HG02943 (cell line): ENCODE measurements around the gene POLA2.

Experiments
- ATAC-seq: cut with Tn5 transposase; IDR thresholded peaks from one replicate; pipeline ENCODE4 v1.9.1; 2021; ENCODE audit warnings: mild to moderate bottlenecking, low read depth, moderate library complexity; ENCODE audit not compliant: unreplicated experiment

Gene POLA2

DNA sequence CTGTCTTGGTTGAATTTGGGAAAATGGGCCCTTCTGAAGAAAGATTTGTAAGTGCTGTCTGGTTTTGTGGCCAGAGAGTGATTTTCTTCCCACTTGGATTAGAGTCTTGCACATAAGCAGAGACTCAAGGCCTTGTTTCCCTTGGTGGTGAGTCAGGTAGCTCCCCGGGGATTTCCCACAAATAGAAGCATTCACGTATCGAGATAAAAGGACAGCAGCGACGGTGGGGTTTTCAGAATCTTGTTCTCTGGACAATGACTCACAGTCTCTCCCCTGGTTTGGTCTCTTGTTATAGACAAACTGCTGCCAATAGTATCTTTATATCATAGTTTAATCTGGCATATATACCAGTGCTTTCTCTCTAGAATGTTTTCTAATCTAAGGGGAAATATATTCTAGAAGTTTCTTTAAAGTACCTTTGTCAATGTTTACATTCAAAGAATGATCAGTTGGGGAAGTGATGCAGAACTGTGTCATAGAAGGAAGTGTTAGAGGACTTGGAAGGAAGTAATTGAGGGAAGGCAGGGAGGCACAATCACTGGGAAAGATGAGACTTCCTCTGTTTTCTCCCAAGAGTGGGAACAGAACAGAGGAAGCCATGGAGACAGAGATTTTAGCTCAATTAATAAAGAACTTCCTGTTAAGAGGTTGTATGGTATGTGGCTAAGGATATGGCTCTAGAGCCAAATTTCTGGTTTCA, 18.1 kb downstream of the POLA2 start:
- ATAC-seq, result no peak

DNA sequence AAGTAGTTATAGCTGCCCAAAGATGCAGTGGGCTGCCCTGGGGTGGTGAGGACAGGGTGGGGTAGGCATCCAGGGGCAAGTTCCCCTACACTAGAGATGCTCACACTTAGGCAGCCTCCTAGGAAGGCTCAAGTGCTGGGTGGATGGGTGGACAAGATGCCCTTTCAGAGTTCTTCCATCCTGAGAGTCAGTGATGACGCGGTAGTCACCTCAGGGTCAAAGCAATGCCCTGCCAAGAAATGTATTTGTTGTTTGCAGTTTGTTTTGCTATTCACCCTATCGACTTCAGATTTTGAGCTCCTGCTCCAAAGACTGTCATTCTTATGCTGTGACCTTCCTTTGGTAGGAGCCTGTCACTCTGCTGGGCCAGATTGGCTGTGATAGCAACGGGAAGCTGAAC, 18.9 kb downstream of the POLA2 start:
- no peak for ATAC-seq

DNA sequence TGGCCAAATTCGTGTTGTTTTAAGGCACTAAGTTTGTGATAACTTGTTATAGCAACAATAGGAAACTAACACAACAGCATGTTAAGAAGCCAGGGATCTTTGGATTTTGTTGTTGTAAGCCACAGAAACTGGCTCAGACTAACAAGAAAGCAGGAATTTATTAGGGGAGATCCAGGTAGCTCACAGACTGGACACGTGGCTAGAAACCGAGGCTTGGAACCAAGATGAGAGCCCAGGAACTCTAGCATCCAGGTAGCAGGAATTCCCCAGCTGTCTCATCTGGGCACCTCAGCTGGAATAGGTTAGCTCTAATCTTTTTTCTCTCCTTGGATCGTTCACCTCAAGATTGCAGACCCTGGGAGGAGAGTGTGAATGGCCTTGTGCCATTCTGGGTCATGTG, 24.9 kb downstream of the POLA2 start:
- ATAC-seq, result no peak

DNA sequence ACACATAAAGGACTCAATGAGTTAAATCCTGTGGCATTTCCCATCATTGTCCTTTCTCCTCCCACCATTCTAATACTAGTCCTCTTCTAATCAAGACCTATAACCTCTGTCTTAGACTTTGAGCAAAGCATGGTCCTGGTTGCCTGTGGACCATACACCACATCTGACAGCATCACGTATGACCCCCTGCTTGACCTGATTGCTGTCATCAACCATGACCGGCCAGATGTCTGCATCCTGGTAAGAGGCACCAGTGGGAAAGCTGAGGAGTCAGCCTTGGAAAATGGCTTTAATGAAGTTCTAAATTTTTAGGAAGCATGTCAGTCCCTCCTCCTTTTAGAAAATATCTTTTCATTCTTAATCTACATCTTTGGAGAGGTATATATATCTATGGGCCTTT, 25.8 kb downstream of the POLA2 start:
- no peak for ATAC-seq

DNA sequence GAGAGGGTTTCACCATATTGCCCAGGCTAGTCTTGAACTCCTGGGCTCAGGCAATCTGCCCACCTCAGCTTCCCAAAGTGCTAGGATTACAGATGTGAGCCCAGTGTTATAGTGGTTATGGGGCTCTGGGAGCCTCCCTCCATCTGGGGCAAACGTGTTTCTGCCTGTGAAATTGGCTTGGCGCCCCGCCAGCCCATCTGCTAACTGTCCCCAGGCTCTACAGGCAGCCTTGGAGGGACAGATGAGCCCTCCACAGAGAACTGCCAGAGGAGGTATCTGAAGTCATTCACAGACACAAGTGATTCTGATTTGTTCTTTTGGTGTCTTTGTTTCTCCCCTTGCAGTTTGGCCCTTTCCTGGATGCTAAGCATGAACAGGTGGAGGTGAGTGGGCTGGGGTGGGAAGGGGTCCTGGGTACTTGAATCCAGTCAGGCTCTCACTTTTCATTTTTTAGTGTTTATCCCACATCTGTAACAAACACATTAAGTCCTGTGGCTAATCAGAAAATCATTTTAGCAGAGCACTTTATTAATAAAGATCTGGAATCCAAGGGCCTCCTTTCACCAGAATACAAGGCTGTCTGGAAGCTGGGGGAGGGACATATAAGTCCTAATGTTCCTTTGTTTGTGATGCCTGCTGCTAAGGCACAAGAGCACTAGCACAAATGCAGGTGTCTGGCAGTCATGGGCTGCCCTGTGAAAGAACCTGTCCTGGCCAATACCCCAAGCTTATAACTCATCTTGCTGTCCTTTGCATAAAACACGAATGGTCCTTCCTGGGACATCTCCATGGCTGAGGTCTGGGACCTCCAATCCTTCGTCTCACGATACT, 27.2 kb downstream of the POLA2 start:
- no peak for ATAC-seq

DNA sequence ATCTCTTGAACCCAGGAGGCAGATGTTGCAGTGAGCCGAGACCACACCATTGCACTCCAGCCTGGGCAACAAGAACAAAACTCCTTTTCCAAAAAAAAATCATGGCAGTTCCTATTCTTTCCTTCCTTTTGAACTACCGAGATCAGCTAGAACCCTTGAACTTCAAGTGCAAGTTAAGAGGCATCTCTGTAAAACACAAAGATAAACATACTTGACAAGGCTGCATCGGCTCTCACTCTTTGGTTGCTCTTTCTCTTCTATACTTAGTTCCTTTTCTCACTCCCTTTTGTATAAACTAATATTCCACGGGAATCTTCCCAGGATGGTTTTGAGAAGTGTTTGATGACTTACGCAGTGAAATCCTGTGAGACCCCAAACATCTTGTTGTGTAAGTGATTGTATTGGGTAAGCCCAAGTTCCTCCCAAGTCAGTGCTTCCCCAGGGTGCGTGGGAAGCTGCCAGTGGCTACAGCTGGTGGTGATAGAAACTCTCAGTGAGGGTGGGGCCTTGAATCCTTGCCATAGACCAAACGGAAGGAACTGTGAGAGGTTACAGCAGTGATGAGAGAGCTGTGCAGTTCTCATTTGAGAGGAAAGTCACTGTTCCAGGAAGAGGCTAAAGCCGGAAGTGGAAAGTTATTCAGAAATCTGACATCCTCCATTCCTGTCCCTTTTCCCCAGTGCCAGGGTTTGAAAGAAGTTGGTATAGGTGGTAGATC, 28.8 kb downstream of the POLA2 start:
- no peak for ATAC-seq

DNA sequence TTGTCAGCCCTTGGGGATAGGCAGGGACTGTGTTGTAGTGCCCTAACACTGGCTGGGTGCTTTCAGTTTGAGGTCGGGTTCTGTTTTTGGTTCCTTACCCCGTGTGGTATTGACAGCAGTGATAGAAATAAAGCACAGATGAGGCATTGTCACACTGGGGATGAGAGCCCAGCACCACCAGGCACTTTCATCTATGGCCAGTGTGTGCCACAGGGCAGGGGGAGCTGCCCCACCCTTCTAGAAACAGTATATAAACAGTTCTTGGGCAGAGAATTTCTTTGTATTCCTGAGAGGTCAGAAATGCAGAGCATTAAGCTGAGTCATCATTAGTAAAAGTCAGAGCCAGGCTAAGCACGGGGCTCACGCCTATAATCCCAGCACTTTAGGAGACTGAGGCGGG, 29.9 kb downstream of the POLA2 start:
- ATAC-seq, result no peak

DNA sequence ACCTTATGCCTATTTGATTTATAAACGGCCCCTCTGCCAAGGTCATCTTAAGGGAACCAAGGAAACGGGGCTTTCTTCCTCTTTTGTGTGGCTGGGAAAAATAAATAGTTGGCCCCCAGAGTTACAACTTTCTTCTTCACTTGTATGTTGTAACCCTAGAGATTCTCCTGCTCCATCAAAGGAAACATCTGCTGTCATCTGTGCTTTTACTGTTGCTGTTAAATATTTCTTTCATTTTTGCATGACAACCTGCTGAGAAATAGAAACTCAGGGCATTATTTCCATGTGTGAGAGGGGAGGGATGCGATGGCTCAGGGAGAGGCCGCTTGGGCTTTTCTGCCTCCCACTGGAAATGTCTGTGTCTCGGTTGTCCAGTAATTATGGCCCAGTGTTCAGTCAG, 31.1 kb downstream of the POLA2 start:
- no peak for ATAC-seq

DNA sequence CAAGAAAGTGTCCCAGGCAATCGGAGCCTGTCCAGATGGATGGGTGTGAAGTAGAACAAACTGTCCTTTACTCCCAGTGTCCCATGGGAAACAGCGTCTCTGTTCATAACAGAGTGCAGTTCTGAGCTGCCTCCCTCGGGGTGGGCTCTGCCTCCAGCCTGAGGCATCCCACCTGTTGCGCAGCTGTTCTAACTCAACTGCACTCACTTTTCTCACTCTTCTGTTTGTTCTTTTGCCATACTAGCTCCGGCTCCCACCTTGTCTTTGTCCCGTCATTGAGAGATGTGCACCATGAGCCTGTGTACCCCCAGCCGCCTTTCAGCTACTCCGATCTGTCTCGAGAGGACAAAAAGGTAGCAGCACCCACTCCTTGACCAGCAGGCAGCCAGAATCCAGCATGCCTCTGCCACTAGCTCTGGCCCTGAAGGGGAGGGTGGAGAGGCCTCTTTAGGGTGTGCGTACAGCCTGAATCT, 32.2 kb downstream of the POLA2 start:
- no peak for ATAC-seq

DNA sequence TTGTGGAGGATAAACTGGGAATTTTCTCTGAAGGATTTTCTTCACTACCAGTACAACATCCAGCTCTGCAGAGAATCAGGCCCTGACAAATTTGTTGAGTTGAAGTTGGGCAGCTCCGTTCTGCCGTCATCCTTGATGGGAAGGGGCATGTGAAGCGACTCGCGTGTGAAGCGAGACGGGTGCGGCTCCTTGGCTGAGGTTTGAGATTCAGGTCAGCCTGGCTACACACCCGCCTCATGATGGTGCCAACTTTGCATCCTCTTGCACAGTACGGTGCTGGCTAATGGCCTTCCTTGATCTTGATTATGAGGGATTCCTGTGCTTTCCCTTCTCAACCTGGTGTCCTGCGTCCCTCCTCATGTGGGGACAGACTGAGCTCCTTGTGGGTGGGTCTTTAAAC, 33.2 kb downstream of the POLA2 start:
- ATAC-seq, result no peak

DNA sequence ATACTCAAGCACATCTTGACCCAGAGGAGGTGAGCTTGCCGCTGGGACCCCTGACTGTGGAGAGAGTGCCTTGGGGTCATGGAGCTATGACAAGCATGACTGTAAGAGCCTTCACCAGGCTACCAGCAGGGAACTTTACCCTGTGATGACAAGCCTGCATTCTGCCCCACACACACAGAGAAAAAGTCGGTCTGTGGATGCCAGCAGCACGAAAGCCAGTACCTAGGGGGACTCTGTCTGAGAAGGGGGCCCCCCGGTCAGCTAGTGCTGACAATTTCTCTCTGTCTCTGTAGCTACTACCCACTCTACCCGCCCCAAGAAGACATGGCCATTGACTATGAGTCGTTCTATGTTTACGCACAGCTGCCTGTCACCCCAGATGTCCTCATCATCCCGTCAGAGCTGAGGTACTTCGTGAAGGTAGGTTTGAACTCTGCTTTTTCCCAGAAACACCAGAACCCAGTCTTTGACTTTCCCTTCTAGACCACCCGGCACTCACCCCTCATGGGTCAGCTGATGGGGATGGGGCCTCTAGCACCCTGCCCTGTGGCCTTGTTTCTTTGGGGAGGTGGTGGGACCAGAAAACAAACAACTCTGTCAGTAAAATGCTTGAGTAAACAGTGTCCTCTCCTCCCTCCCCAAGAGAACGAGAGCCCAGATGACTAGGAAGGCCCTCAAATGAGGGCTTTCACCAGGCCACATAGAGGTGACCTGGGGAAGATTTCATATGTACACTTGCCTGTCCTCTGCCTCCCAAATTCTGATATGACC, 34.0 kb downstream of the POLA2 start:
- no peak for ATAC-seq

DNA sequence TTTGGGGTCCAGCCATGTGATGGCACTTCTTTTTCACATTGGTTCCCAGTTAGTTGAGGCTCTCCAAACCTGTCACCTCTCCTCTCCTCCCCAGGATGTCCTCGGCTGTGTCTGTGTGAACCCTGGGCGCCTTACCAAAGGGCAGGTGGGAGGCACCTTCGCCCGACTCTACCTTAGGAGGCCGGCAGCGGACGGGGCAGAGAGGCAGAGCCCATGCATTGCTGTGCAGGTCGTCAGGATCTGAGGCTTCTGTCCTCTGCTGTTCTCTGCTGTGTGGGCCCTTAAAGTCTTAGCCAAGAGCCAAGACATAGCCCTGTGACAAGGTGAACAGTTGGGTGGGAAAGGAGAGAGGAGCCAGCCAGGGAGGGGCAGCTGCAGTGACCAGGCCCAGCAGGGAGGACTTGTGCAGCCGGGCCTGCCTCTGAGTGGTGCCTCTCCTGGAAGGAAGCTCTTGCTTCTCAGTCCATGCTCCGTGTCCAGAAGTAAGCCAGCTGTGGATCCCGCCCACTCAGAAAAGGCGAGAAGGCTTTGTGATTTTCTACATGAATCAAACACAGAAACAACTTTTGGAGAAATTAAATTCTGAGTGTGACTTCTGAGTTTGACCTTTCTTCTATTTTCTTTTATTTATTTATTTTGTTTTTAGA, 35.4 kb downstream of the POLA2 start:
- ATAC-seq, result no peak

DNA sequence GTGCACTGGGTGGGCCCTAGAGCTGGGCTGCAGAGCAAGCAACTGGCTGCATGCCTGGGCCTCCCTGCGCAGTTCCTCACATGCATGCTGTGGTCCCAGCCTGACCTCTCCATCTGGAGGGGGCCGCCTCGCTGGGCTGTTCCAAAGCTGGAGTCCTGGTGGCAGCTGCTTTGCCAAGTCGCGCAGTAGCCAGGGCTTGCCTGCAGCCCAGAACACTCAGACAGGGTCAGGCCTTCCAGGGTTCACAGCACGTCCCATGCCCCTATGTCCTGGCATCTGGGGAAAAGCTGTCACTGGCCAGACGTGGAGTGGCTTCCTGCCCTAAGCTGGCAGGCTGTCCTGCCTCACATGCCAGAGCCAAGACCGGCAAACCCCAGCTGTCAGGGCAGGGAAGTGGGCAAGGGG, 36.4 kb downstream of the POLA2 start:
- no peak for ATAC-seq

DNA sequence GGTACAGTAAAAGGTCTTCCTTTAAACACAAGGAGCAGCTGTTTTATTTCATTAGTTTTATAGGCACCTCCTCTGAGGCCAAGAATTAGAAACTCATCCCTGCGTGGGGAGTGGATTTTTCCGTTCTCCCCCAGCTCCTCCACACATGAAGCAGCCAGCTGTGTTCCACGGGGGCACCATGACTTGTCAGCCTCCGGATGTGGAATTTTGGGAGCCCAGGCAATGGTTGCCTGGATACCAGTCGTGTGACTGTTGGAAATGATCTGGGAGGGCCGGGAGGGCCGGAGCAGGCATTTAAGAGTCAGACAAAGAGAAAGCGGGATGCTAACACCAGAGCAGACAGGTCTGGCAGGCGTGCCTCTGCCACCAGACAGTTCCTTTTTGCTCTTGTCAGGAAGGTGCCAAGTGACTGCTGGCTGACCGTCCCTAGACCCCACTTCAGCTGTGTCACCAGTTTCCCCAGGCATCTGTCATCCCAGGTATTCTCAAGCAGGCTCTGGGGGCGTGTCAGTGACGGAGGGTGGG, 37.0 kb downstream of the POLA2 start:
- ATAC-seq, result no peak

DNA sequence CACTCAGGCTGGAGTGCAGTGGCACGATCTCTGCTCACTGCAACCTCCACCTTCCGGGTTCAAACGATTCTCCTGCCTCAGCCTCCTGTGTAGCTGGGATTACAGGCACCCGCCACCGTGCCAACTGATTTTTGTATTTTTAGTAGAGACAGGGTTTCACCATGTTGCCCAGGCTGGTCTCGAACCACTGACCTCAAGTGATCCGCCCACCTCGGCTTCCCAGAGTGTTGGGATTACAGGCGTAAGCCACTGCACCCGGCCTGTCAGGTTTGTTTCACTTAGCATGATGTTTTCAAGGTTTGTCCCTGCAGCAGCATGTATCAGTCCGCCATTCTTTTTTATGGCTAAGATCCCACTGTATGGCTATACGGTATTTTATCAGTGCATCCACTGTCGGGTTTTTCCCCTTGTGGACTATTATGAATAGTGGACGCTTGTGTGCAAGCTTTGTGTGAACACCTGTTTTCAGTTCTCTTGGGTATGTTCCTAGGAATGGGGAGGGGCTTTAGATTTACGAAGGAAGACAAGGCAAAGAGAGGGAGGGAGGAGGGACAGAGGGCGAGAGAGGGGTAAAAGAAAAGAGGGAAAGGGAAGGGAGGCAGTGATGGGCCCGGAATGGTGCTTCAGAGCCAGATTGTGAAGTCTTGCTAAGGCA, 39.0 kb downstream of the POLA2 start:
- ATAC-seq, result no peak

DNA sequence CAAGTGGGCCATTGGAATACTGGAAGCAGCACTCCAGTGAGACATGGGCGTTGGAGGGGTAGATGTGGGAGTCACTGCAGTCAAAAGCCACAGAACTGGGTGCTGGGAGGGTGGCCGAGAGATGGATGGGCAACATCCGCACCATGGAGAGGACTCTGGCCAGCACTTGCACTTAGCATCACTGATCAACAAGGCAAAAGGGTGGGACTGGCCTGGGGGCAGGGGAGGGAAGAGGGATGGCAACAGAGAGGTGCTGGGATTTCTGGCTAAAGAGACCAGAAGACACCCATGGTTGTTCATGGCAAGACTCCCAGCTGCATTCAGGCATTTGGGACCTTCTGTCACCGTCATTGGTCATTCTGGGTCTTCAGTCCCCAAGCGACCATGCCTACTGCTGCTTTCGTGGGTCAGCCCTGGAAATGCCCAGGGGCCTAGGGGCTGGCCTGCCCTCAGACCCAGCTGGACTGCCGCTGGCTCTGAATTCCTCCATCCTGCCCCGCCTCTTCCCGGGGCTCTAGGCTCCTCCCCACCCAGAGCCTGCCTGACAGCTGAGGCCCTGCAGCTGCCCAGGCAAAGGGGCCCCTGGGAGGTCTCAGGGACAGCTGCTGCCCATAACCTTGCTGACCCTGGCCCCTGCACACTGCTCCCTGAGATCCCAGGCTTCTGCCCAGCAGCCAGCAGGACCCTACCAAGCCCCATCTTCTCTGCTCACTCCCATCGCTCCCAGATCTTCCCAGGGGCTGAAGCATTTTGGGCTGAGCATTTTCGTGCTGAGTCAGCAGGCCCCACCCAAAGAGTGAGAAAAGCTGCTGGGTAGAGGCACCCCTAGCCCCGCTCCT, 39.9 kb downstream of the POLA2 start:
- no peak for ATAC-seq

DNA sequence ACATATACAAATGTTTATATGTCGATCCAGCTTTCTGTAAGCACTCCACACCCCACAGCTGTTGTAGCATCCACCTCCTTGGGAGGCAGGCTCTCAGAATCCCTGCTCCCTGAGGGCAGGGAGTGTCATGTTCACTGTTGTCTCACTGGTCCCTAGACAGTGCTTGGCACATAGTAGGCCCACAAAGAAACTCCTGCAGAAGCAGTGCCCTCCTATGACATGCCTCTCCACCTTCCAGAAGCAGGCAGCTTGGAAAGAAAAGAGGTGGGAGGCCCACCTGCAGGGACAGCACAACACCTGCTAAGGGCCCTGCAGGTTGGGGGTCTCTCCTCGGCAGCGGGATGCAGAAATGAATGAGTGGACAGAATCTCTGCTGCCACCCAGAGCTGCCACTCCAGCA, 41.8 kb downstream of the POLA2 start:
- no peak for ATAC-seq

DNA sequence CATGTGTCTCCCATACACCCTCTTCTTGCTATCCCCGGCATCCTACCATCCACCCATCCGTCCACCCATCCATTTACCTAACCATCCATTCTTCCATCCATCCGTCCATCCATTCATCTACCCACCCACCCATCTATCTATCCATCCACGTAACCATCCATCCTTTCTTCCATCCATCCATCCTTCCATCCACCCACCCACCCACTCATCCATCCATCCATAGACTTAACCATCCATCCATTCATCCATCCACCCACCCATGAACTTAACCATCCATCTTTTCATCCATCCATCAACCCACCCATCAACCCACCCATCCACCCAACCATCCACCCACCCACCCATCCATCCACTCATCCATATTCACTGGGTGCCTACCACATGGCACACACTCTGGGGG, 42.3 kb downstream of the POLA2 start:
- no peak for ATAC-seq

DNA sequence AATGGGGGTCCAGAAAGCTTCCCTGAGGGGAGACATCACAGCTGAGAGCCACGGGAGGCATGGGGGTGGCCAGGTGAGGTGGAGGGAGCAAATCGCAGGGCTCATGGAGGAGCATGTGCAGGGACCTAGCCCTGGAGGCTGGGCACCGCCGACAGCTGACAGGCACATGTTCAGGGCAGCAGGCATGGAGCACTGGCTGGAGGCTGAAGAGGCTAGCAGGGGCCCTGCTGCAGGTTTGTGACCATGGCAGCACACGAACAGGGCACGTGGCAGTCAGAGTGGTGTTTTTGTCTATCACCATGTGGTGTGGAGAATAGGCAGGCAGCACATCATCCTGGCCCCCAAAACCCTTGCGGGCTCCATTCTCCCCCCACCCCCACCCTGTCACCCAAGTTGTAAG, 42.9 kb downstream of the POLA2 start:
- ATAC-seq, result no peak
